ENCODE measurements around the gene RABGAP1. TPM values are rescaled to one million over a fixed set of nuclear protein-coding genes. Genes with fewer than 3 reads are reported as not detected.

Gene RABGAP1
- total and polyA plus RNA-seq, 2 experiments from 2014 or later, result 8.5 to 33.9 TPM

DNA sequence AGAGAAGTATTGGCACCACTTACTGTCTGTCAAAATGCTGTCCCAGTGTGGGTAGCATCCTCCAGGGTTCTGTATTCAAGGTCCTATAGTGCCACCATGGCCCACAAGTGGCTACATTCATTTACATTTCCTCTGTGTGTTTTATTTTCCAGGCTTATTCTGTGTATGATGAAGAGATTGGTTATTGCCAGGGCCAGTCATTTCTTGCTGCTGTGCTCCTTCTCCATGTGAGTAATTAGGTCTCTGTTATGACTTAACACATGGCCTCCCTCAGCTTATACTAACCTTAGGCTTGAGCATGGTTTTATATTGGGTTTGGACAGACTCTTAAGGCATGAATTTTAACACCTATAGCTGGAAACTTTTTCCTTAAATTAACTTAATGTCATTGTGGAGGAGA is 129.4 kb downstream of the RABGAP1 start:
- H3K27ac Mint-ChIP-seq, result no peak overlapping the region
- DNase-seq (ENCODE audit: low spot score) (no peak), ATAC-seq (no peak)
- Histone ChIP-seq H3K9me2 (ENCODE audit: insufficient read depth) (no peaks in the 10 kb centered on the region), H3K27ac (ENCODE audit: low read depth) (no peak overlapping the region), H3K79me2 (replicated peaks; ENCODE audit: insufficient read depth) (no peaks in the 10 kb centered on the region), H3K4me3 (no peak overlapping the region), H3K27me3 (ENCODE audit: insufficient read depth) (no peaks in the 10 kb centered on the region), H3K4me2 (no peak overlapping the region), H3K36me3 (ENCODE audit: insufficient read depth) (peaks cover 19% of the 10 kb centered on the region), H3K4me1 (ENCODE audit: insufficient read depth) (peaks cover 41% of the 10 kb centered on the region), H3F3A (replicated peaks; ENCODE audit: low read depth) (no peaks in the 10 kb centered on the region), H4K20me1 (replicated peaks; ENCODE audit: insufficient read depth) (no peaks in the 10 kb centered on the region; the same call in 1 of the 2 replicates), H2AFZ (no peak overlapping the region)
- no peaks in the 10 kb centered on the region for H3K27me3 Mint-ChIP-seq (ENCODE audit: insufficient read depth, low read depth, poor library complexity)
- H3K4me3 Mint-ChIP-seq, result no peak overlapping the region
- peaks cover 43% of the 10 kb centered on the region for H3K4me1 Mint-ChIP-seq
- TF ChIP-seq ETS1 (IDR thresholded peaks at IDR 0.05) (no peak), EZH2 (IDR thresholded peaks at IDR 0.05; ENCODE audit: low read depth, unreplicated experiment) (no peak), NANOG (IDR thresholded peaks at IDR 0.05; ENCODE audit: borderline replicate concordance) (no peak), EZH2phosphoT487 (IDR thresholded peaks at IDR 0.05; ENCODE audit: unreplicated experiment) (no peak), POLR2AphosphoS5 (IDR thresholded peaks at IDR 0.05; ENCODE audit: low read depth) (no peak), ZNF331 (CRISPR knock-in tag; IDR thresholded peaks at IDR 0.05; ENCODE audit: low read depth) (no peak), CREB1 (CRISPR knock-in tag; IDR thresholded peaks at IDR 0.05; ENCODE audit: low read depth) (no peak)
- TF ChIP-seq, protein P1, sequence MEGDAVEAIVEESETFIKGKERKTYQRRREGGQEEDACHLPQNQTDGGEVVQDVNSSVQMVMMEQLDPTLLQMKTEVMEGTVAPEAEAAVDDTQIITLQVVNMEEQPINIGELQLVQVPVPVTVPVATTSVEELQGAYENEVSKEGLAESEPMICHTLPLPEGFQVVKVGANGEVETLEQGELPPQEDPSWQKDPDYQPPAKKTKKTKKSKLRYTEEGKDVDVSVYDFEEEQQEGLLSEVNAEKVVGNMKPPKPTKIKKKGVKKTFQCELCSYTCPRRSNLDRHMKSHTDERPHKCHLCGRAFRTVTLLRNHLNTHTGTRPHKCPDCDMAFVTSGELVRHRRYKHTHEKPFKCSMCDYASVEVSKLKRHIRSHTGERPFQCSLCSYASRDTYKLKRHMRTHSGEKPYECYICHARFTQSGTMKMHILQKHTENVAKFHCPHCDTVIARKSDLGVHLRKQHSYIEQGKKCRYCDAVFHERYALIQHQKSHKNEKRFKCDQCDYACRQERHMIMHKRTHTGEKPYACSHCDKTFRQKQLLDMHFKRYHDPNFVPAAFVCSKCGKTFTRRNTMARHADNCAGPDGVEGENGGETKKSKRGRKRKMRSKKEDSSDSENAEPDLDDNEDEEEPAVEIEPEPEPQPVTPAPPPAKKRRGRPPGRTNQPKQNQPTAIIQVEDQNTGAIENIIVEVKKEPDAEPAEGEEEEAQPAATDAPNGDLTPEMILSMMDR (conservative IDR thresholded peaks at IDR 0.05; ENCODE audit: low read depth in 2 of 2), result no peak
- TF ChIP-seq, protein P2, sequence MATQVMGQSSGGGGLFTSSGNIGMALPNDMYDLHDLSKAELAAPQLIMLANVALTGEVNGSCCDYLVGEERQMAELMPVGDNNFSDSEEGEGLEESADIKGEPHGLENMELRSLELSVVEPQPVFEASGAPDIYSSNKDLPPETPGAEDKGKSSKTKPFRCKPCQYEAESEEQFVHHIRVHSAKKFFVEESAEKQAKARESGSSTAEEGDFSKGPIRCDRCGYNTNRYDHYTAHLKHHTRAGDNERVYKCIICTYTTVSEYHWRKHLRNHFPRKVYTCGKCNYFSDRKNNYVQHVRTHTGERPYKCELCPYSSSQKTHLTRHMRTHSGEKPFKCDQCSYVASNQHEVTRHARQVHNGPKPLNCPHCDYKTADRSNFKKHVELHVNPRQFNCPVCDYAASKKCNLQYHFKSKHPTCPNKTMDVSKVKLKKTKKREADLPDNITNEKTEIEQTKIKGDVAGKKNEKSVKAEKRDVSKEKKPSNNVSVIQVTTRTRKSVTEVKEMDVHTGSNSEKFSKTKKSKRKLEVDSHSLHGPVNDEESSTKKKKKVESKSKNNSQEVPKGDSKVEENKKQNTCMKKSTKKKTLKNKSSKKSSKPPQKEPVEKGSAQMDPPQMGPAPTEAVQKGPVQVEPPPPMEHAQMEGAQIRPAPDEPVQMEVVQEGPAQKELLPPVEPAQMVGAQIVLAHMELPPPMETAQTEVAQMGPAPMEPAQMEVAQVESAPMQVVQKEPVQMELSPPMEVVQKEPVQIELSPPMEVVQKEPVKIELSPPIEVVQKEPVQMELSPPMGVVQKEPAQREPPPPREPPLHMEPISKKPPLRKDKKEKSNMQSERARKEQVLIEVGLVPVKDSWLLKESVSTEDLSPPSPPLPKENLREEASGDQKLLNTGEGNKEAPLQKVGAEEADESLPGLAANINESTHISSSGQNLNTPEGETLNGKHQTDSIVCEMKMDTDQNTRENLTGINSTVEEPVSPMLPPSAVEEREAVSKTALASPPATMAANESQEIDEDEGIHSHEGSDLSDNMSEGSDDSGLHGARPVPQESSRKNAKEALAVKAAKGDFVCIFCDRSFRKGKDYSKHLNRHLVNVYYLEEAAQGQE (IDR thresholded peaks at IDR 0.05; ENCODE audit: unreplicated experiment), result no peak
- TF ChIP-seq, protein P3, sequence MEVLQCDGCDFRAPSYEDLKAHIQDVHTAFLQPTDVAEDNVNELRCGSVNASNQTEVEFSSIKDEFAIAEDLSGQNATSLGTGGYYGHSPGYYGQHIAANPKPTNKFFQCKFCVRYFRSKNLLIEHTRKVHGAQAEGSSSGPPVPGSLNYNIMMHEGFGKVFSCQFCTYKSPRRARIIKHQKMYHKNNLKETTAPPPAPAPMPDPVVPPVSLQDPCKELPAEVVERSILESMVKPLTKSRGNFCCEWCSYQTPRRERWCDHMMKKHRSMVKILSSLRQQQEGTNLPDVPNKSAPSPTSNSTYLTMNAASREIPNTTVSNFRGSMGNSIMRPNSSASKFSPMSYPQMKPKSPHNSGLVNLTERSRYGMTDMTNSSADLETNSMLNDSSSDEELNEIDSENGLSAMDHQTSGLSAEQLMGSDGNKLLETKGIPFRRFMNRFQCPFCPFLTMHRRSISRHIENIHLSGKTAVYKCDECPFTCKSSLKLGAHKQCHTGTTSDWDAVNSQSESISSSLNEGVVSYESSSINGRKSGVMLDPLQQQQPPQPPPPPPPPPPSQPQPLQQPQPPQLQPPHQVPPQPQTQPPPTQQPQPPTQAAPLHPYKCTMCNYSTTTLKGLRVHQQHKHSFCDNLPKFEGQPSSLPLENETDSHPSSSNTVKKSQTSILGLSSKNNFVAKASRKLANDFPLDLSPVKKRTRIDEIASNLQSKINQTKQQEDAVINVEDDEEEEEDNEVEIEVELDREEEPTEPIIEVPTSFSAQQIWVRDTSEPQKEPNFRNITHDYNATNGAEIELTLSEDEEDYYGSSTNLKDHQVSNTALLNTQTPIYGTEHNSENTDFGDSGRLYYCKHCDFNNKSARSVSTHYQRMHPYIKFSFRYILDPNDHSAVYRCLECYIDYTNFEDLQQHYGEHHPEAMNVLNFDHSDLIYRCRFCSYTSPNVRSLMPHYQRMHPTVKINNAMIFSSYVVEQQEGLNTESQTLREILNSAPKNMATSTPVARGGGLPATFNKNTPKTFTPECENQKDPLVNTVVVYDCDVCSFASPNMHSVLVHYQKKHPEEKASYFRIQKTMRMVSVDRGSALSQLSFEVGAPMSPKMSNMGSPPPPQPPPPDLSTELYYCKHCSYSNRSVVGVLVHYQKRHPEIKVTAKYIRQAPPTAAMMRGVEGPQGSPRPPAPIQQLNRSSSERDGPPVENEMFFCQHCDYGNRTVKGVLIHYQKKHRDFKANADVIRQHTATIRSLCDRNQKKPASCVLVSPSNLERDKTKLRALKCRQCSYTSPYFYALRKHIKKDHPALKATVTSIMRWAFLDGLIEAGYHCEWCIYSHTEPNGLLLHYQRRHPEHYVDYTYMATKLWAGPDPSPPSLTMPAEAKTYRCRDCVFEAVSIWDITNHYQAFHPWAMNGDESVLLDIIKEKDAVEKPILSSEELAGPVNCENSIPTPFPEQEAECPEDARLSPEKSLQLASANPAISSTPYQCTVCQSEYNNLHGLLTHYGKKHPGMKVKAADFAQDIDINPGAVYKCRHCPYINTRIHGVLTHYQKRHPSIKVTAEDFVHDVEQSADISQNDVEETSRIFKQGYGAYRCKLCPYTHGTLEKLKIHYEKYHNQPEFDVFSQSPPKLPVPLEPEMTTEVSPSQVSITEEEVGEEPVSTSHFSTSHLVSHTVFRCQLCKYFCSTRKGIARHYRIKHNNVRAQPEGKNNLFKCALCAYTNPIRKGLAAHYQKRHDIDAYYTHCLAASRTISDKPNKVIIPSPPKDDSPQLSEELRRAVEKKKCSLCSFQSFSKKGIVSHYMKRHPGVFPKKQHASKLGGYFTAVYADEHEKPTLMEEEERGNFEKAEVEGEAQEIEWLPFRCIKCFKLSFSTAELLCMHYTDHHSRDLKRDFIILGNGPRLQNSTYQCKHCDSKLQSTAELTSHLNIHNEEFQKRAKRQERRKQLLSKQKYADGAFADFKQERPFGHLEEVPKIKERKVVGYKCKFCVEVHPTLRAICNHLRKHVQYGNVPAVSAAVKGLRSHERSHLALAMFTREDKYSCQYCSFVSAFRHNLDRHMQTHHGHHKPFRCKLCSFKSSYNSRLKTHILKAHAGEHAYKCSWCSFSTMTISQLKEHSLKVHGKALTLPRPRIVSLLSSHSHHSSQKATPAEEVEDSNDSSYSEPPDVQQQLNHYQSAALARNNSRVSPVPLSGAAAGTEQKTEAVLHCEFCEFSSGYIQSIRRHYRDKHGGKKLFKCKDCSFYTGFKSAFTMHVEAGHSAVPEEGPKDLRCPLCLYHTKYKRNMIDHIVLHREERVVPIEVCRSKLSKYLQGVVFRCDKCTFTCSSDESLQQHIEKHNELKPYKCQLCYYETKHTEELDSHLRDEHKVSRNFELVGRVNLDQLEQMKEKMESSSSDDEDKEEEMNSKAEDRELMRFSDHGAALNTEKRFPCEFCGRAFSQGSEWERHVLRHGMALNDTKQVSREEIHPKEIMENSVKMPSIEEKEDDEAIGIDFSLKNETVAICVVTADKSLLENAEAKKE (CRISPR knock-in tag; IDR thresholded peaks at IDR 0.05), result no peak
- peaks cover 38% of the 10 kb centered on the region for H3K36me3 Mint-ChIP-seq (ENCODE audit: low read depth)
- H3K9me3 Mint-ChIP-seq, result no peaks in the 10 kb centered on the region

All from GM23338 (cell line).